GM12872 (cell line): ENCODE results near the gene GRWD1.

Experiments
- TF ChIP-seq, protein P1 (sequence below): IDR thresholded peaks from 3 replicates; pipeline ENCODE4 v1.5.1; 2011; ENCODE audit warnings: low read depth, mild to moderate bottlenecking, low read length, moderate library complexity; ENCODE audit not compliant: insufficient read depth

GRWD1 gene

DNA sequence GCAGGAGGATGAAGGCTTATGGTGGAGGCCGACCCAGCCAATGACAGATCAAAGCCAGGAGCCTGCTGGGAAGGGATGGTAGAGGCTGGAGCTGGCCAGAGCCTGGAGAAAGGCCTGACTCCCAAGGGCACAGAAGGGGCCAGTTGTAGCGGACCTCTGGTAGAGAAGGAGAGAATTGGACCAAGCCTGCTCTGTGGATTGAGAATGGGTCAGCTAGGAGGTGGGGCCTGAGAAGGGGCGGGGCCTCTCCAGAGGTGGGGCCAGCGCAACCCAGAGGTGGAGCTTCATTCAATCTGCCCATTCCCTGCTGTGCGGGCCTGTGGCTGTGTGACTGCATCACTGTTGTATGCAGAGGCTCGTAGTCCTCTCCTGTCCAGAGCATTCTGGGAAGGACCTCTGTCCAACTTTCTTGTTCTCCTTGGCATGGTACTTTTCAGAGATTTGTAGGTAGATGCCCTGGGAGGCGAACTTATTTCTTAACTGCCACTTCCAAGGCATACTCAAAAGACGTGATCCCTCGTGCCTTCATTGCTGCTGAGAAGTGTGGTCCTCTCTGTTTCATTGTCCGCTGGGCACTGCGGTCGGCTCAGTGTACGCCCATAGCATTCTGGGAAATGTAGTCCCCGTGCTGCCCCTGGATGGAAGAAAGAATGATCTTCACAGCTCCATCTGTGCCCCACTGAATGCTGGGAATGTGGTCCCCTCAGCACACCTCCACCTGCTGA is 45.6 kb upstream of the GRWD1 start:
- TF ChIP-seq, protein P1, sequence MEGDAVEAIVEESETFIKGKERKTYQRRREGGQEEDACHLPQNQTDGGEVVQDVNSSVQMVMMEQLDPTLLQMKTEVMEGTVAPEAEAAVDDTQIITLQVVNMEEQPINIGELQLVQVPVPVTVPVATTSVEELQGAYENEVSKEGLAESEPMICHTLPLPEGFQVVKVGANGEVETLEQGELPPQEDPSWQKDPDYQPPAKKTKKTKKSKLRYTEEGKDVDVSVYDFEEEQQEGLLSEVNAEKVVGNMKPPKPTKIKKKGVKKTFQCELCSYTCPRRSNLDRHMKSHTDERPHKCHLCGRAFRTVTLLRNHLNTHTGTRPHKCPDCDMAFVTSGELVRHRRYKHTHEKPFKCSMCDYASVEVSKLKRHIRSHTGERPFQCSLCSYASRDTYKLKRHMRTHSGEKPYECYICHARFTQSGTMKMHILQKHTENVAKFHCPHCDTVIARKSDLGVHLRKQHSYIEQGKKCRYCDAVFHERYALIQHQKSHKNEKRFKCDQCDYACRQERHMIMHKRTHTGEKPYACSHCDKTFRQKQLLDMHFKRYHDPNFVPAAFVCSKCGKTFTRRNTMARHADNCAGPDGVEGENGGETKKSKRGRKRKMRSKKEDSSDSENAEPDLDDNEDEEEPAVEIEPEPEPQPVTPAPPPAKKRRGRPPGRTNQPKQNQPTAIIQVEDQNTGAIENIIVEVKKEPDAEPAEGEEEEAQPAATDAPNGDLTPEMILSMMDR: no peak

GRCh38 chr19:48401287-48401686 is 44.5 kb upstream of the GRWD1 start:
- TF ChIP-seq, protein P1: no peak

DNA sequence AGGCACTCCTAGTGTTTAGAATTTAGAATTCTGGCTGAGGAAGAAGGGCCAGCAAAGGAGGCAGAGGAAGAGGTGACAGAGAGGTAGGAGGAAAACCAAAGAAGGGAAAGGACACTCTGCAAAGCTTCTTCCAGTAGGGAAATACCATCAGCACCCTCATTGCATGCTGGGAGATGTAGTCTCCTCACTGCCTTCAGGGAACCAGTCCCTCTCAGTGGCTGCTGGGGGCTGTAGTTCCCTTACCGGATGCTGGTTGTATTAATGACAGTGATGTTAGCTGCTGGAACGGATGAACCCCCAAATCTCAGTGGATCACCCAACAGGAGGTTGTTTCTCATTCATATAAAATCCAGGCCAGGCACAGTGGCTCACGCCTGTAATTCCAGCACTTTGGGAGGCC is 42.2 kb upstream of the GRWD1 start:
- TF ChIP-seq, protein P1: no peak

DNA sequence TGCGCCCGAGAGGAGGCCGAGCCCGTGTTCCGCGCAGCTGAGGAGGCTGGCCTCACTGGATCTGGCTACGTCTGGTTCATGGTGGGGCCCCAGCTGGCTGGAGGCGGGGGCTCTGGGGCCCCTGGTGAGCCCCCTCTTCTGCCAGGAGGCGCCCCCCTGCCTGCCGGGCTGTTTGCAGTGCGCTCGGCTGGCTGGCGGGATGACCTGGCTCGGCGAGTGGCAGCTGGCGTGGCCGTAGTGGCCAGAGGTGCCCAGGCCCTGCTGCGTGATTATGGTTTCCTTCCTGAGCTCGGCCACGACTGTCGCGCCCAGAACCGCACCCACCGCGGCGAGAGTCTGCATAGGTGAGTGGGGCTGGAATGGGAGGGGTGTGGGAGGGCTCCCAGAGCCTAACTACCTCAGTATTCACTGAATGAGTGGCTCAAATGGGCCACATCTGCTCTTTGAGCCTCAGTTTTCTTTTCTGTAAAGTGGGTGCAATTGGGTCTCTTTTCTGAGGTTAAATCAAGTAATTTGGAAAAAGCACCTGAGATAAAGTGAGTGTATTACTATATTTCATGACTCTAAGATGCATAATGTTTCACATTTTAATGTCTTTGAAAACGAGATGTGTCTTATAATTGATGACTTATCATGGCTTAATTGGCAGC is 40.6 kb upstream of the GRWD1 start:
- TF ChIP-seq, protein P1: no peak

- TF ChIP-seq, protein P1: no peak
Observed at GRCh38 chr19:48405850-48406249, 39.9 kb upstream of the GRWD1 start.

GRCh38 chr19:48413879-48414587 is 31.8 kb upstream of the GRWD1 start:
- TF ChIP-seq, protein P1: no peak

DNA sequence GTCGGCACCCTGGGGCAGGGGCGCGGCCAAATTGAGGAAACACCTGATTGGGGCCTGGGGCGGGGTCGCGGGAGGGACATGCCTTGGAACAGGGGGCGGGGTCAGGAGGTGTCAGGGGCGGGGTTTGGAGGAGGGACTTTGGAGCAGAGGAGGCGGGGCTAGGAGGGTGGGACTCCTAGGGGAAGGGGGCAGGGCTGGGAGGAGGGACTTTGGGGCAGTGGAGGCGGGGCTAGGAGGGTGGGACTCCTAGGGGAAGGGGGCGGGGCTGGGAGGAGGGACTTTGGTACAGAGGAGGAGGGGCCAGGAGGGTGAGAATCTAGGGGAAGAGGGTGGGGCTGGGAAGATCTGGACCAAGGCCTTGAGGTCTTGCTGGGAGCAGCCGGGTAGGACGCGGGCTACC is 30.4 kb upstream of the GRWD1 start:
- TF ChIP-seq, protein P1: no peak
